GM12878 (cell line): Measurements from ENCODE around the gene RAB44.

ENCODE experiments used
- CBX5 ChIP-seq: sonication (generic); IDR thresholded peaks from 2 replicates; pipeline ENCODE4 v1.6.1; 2016; ENCODE audit warnings: low read depth, moderate library complexity, mild to moderate bottlenecking, inconsistent platforms
- CREM ChIP-seq: IDR thresholded peaks from 2 replicates; pipeline ENCODE4 v1.6.1; 2014; ENCODE audit warnings: antibody characterized with exemption, low read depth
- FOXK2 ChIP-seq: fragments of 450-650 bp; IDR thresholded peaks from 2 replicates; pipeline ENCODE4 v1.6.1; 2017; ENCODE audit warnings: mild to moderate bottlenecking, moderate library complexity
- HDGF ChIP-seq: fragments of 450-650 bp; IDR thresholded peaks from 2 replicates; pipeline ENCODE4 v1.6.1; 2016; ENCODE audit warnings: antibody characterized with exemption
- NFXL1 ChIP-seq: fragments of 450-650 bp; IDR thresholded peaks from 2 replicates; pipeline ENCODE4 v1.6.1; 2017; ENCODE audit warnings: antibody characterized with exemption, mild to moderate bottlenecking, borderline replicate concordance
- NR2F1 ChIP-seq: fragments of 450-650 bp; conservative IDR thresholded peaks from 2 replicates; pipeline ENCODE4 v1.6.1; 2017; ENCODE audit warnings: mild to moderate bottlenecking
- POLR2A ChIP-seq: IDR thresholded peaks from 2 replicates; pipeline ENCODE4 v1.6.1; 2011; ENCODE audit warnings: low read depth, mild to moderate bottlenecking, low read length
- TF ChIP-seq, protein P1 (sequence below): IDR thresholded peaks from 2 replicates; pipeline ENCODE4 v1.6.1; 2011; ENCODE audit warnings: low read depth, low read length, improper control_type of control experiment, borderline replicate concordance
- TF ChIP-seq, protein P2 (sequence below), 3 experiments: IDR thresholded peaks in 2 of 3; conservative IDR thresholded peaks in 1 of 3; 2 replicates each; pipeline ENCODE4 v1.5.1; 2011; ENCODE audit warnings: low read depth in 3 of 3, low read length in 3 of 3, mild to moderate bottlenecking in 3 of 3, control low read depth in 2 of 3, moderate library complexity in 2 of 3, inconsistent platforms in 1 of 3, mixed read lengths in 1 of 3; ENCODE audit not compliant: control insufficient read depth in 2 of 3, insufficient read depth in 1 of 3; ENCODE audit errors: extremely low read depth in 1 of 3
- TF ChIP-seq, protein P3 (sequence below): fragments of 450-650 bp; IDR thresholded peaks from 2 replicates; pipeline ENCODE4 v1.6.1; 2016; ENCODE audit warnings: mild to moderate bottlenecking

DNA sequence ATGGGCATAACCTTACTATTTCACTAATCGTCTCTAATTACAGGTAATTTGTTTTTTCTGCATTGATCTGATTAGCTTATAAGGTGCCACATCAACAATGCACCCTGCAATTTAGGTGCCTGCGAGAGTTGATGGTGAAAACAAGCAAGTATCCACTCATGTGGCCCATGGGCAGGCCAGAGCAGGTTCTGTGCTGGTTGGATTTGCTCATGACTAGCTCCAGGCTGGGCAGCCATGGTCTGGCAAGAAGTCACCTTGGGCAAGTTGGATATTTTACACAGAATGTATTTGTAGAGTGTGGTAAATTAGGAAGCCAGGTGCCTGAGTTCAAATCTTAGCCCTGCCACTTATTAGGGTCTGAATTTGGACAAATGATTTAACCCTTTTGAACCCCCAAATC, 25.3 kb downstream of the RAB44 start:
- TF ChIP-seq, protein P1, sequence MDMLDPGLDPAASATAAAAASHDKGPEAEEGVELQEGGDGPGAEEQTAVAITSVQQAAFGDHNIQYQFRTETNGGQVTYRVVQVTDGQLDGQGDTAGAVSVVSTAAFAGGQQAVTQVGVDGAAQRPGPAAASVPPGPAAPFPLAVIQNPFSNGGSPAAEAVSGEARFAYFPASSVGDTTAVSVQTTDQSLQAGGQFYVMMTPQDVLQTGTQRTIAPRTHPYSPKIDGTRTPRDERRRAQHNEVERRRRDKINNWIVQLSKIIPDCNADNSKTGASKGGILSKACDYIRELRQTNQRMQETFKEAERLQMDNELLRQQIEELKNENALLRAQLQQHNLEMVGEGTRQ, result no peak
- TF ChIP-seq NFXL1 (no peak), CREM (no peak), POLR2A (no peak), HDGF (no peak), NR2F1 (no peak), CBX5 (no peak), FOXK2 (no peak)
- TF ChIP-seq, protein P2, sequence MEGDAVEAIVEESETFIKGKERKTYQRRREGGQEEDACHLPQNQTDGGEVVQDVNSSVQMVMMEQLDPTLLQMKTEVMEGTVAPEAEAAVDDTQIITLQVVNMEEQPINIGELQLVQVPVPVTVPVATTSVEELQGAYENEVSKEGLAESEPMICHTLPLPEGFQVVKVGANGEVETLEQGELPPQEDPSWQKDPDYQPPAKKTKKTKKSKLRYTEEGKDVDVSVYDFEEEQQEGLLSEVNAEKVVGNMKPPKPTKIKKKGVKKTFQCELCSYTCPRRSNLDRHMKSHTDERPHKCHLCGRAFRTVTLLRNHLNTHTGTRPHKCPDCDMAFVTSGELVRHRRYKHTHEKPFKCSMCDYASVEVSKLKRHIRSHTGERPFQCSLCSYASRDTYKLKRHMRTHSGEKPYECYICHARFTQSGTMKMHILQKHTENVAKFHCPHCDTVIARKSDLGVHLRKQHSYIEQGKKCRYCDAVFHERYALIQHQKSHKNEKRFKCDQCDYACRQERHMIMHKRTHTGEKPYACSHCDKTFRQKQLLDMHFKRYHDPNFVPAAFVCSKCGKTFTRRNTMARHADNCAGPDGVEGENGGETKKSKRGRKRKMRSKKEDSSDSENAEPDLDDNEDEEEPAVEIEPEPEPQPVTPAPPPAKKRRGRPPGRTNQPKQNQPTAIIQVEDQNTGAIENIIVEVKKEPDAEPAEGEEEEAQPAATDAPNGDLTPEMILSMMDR (IDR thresholded peaks at IDR 0.05 in 2 of 3, conservative IDR thresholded peaks at IDR 0.05 in 1 of 3; ENCODE audit: control insufficient read depth in 2 of 3, extremely low read depth in 1 of 3, insufficient read depth in 1 of 3, low read depth in 3 of 3, low read length in 3 of 3), result no peak
- TF ChIP-seq, protein P3, sequence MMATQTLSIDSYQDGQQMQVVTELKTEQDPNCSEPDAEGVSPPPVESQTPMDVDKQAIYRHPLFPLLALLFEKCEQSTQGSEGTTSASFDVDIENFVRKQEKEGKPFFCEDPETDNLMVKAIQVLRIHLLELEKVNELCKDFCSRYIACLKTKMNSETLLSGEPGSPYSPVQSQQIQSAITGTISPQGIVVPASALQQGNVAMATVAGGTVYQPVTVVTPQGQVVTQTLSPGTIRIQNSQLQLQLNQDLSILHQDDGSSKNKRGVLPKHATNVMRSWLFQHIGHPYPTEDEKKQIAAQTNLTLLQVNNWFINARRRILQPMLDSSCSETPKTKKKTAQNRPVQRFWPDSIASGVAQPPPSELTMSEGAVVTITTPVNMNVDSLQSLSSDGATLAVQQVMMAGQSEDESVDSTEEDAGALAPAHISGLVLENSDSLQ, result no peak
